ENCODE measurements around the gene HBZ.
"Not testable (repeated sequence)": the region's sequence is repeated elsewhere in the genome, so short reads cannot be mapped to it uniquely, and the experiment has no call there.

The HBZ gene

DNA sequence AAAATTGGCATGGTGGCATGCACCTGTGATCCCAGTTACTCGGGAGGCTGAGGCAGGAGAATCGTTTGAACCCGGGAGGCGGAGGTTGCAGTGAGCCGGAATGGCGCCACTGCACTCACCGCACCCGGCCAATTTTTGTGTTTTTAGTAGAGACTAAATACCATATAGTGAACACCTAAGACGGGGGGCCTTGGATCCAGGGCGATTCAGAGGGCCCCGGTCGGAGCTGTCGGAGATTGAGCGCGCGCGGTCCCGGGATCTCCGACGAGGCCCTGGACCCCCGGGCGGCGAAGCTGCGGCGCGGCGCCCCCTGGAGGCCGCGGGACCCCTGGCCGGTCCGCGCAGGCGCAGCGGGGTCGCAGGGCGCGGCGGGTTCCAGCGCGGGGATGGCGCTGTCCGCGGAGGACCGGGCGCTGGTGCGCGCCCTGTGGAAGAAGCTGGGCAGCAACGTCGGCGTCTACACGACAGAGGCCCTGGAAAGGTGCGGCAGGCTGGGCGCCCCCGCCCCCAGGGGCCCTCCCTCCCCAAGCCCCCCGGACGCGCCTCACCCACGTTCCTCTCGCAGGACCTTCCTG is 27.7 kb downstream of the HBZ start, which contains the start of gene HBQ1:
TSS of gene HBQ1 (plus strand) at position 359 of the 575 bp plus-strand sequence. CDS start at position 387, 28 bp downstream.
- DNase-seq = peak; percentile 42

DNA sequence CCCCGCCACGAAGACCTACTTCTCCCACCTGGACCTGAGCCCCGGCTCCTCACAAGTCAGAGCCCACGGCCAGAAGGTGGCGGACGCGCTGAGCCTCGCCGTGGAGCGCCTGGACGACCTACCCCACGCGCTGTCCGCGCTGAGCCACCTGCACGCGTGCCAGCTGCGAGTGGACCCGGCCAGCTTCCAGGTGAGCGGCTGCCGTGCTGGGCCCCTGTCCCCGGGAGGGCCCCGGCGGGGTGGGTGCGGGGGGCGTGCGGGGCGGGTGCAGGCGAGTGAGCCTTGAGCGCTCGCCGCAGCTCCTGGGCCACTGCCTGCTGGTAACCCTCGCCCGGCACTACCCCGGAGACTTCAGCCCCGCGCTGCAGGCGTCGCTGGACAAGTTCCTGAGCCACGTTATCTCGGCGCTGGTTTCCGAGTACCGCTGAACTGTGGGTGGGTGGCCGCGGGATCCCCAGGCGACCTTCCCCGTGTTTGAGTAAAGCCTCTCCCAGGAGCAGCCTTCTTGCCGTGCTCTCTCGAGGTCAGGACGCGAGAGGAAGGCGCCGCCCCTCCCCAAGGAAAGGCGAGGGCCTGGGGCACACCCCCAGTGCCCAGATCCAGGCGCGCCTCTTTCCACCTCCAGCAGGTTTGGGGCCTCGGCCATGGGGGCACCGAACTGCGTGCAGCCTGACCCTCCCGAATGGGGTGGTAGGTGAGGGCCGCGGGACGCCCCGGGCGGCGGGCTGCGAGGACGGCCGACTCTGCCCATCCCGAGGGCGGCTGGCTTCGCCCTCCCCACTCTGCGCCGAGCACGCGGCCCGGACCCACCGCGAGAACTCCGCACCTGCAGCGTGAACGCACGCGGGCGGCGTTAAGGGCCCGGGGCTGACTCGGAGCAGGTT is 28.5 kb downstream of the HBZ start:
- peak; percentile 88 for DNase-seq

DNA sequence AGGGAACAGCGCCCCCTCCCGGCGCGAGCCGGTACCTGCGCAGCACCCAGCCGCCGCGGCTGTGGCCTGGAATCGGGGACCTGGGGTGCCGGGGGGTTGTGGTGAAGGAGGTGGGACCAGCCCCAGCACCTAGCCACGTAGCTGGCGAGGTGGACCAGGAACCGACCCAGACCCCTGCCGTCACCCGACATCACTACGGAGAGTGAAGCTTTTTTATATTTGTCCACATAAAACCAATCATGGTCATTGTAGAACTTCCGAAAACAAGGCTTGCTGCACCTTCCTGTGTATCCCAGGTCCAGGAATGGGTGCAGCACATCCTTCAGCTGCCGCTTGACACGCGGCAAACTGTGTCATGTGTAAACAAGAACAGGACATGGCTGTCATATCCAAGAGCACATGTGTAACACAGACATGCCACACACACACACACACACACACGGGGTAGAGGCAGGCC is 29.1 kb downstream of the HBZ start:
- no peak for DNase-seq

DNA sequence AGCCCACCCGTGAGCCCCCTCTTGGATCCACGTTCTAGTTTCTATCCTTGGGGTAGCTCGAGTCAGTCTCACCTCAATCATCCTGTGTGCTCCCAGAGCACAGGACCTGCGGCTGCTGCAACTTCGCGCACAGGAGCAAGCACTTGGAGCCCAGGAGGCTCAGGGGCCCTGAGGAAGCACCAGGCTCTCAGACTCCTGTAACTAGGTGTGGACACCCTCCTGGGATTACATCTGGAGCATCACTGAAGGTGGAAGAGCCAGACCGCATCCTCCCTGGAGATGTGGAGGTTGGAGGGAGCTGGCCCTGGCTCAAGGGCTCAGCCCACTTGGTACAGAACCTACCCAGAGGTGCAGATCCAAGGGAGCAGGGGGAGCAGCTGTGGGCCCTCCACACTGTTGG is 30.6 kb downstream of the HBZ start:
- no peak for DNase-seq

DNA sequence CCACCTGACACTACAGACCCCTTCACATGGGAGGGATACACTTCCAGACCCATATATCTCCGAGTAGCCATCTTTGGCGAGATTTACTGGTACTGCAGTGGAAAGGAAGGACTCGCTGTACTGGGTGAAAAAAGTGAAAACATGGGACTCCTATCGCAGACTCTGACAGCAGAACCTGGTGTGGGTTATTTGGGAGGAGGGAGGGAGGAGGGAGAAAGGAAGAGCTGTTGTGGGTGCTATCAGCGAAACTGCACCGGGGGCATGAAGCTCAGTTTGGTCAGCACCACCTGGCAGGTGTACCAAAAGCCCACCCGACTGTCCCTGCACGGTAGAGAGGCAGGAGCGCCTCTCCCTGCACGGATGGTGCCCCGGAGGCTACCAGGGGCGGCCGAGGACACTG is 32.8 kb downstream of the HBZ start:
- no peak for DNase-seq

DNA sequence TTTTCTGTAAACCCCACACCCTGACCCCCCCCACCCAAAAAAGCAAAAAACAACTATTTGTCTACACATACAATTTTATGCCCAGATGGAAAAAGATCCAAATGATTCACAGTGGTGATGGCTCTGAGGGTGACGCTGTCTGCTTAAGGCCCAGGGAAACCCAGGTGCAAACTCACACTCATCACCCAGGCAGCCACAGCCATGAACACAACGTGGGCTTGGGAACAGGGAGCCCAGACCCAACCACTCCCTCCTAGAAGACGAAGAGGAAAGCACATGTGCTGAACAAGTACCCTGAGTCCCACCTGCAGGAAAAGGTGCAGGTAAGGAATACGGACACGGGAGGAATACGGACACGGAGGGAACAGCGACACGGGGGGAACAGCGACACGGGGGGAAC is 33.2 kb downstream of the HBZ start:
- no peak for DNase-seq

DNA sequence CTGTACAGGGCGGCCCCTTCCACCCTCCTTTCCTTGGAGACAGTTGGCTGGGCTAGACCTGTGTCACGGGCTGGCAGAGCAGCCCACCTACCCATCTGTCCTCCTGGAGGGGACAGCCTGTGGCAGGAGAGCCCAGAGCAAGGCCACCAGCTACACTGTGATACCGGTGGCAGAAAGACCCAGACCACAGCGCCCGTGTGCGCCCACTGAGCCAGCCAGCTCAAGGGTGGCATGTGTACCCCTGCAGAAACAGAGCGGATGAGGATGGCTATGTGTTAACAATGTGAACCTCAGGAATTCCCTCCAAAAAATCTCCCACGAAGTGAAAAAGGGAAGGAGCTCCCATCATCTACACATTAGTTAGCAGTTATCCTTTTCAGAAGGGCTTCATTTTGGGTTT is 34.9 kb downstream of the HBZ start:
- DNase-seq = no peak

DNA sequence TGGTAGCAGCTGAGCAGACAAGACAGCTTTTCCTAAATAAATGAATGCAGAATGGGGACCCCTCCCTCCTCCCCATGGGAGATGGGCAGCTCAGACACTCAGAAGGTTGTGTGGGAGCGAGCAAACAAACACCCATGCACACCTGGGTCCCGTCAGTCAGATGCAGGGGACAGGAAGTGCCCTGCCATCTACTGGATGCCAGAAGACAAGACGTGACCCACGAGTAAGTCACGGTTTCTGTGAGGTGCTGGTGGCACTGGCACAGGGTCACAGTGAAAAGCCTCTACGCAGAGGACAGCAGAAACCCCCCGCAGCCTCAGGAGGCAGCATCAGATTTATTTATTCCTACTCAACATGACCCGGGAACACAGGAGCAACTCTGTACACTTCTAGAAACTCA is 36.2 kb downstream of the HBZ start:
- DNase-seq = peak; percentile 39

DNA sequence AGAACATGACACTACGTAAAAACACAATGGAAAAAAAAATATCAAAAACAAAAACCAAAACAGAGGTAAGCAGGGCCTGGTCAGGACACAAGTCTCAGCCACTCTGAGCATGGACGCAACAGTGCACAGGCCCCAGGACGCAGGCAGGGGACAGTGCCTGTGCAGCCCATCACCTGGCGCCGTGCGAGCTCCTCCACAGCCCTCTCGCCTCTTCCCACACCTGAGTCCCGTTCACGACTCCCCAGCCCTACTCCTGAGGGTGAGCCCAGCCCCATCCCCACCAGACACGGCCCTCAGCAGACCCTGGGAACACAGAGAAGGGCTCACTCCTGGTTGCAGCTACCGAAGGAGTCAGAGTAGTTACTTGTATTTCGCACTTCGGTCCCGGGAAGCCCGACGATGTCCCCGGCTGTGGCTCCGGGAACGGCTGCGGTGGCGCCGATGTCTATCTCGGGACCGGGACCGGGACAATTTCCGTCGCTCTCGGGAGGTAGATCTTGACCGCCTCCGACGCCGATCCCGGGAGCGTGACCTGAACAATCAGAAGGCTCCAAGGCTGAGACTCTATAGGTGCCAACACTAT is 37.3 kb downstream of the HBZ start:
- DNase-seq = no peak

DNA sequence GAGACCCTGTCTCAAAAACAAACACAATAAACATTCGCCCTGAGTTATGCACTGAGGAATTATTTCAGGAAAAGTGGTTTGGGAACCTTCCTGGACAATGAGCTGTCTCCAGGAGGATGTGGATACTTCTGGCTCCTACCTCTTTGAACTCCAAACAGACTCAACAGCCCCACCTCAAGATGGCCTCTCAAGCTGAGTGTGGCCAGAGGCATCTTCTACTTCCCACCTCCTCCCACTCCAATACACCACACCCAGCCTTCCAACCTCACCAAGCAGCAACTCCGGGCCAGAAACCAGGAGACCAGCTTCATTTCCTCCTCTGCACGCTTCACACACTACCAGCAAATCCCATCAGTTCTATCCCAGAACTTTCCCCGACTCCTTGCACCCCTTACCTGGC is 39.4 kb downstream of the HBZ start:
- no peak for DNase-seq

DNA sequence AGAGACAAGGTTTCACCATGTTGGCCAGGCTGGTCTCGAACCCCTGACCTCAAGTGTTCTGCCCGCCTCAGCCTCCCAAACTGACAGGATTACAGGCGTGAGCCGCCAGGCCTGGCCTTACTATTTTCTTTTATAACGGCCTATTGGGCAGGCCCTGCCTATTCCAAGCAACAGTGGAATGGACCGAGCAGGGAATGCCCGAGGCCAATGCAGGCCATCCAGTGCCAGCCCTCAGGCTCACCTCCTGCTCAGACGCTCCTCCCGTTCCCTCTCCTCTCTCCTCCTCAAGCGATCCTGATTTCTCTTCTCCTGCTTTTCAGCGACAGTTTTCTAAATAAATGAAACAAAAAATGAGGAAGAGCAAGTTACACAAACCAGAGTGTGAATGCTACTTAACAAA is 40.2 kb downstream of the HBZ start:
- no peak for DNase-seq

DNA sequence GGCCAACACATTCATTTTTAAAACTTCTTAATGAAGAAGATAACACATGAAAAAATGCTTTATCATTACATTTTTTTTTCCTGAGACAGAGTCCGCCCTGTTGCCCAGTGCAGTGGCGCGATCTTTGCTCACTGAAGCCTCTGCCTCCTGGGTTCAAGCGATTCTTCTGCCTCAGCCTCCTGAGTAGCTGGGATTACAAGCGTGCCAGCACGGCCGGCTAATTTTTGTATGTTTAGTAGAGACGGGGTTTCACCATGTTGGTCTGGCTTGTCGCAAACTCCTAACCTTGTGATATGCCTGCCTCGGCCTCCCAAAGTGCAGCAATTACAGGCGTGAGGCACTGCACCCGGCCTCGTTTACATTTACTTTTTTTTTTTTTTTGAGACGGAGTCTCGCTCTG is 41.0 kb downstream of the HBZ start:
- DNase-seq = no peak

DNA sequence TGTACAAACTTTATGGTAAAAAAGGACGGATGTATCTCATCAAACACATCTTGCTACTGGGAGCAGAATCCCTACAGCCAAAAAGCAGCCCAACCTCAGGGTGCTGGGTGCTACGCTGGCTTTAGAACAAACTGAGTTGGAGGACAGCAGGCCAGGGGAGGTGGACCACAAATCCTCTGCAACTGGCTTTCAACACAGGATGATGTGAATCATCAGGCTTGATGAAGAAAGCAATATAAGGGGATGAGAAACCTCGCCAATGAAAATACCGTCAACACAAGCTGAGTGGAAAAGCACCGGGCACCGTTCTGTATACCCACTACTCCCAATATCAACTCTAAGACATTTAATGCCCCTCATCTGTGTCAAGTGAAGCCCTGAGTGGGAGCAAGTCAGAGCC is 42.1 kb downstream of the HBZ start:
- no peak for DNase-seq

DNA sequence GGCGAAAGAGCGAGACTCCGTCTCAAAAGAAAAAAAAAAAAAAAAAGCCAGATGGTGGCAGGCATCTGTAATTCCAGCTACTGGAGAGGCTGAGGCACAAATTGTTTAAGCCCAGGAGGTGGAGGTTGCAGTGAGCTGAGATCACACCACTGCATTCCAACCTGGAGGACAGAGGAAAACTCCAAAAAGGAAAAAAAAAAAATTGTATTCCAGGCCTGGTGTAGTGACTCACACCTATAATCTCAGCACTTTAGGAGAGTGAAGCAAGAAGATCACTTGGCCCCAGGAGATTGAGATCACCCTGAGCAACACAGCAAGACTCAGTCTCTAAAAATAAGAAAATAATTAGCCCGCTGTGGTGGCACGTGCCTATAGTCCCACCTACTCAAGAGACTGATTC is 47.9 kb downstream of the HBZ start:
- DNase-seq = no peak

DNA sequence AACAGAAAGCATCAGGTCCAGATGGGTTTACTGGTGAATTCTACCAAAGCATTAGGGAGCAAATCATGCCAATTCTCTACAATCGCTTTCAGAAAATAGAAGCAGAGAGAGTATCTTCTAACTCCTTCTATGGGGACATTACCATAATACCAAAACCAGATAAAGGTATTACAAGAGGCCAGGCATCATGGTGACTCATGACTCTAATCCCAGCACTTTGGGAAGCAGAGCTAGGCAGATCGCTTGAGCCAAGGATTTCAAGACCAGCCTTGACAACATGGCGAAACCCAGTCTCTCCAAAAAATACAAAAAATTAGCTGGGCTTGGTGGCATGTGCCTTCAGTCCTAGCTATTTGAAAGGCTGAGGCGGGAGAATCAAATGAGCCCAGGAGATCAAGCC is 50.8 kb downstream of the HBZ start:
- DNase-seq = no peak

DNA sequence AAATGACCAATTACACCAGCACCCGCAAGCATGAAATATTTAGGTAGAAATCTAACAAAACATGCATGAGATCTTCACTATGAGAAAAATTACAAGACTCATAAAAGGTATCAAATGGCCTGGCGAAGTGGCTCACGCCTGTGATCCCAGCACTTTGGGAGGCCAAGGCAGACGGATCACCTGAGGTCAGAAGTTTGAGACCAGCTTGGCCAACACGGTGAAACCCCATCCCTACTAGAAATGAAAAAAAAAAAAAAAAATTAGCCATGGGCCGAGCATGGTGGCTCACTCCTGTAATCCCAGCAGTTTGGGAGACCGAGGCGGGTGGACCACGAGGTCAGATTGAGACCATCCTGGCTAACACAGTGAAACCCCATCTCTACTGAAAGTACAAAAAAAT is 51.6 kb downstream of the HBZ start:
- DNase-seq = not testable (repeated sequence)
